ENCODE measurements around the gene ENO2.
A peak's percentile ranks its signal among the peaks of the same experiment; 100 is the strongest.

Gene ENO2

DNA sequence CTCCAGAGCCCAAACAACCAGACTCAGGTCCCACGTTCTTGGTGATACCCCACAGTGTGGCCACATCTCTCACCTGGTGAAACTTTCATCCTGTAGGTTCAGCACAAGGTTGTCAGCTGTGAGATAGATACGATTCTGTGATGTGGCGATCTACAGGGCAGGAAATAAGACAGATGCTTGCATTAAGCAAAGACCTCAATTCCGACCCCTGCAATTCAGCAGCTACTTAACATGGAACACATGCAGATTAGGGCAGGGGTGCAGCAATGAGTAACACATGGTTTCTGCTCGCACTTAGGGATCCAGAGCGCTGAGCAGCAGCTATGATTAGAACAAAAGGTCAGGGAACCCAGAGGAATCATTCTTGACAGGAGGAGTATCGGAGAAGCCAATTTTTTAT is 52.0 kb downstream of the ENO2 start:
- TF ChIP-seq CTCF (IDR thresholded peaks at IDR 0.05; ENCODE audit: low read depth, low read length), result no peak
- no peak for DNase-seq (ENCODE audit: low read depth in 2 of 2)

GRCh38 chr12:6967651-6968100 is 53.3 kb downstream of the ENO2 start:
- TF ChIP-seq CTCF (IDR thresholded peaks at IDR 0.05; ENCODE audit: low read depth, low read length), result no peak
- no peak overlapping the region for H3K4me3 ChIP-seq (replicated peaks in 1 of 2; ENCODE audit: low read depth in 2 of 2, low read length in 2 of 2)
- no peak for DNase-seq (ENCODE audit: low read depth in 2 of 2)

More for the DNA sequence above, 52.0 kb downstream of the ENO2 start:
- no peak overlapping the region for H3K4me3 ChIP-seq (replicated peaks in 1 of 2; ENCODE audit: low read depth in 2 of 2, low read length in 2 of 2)

DNA sequence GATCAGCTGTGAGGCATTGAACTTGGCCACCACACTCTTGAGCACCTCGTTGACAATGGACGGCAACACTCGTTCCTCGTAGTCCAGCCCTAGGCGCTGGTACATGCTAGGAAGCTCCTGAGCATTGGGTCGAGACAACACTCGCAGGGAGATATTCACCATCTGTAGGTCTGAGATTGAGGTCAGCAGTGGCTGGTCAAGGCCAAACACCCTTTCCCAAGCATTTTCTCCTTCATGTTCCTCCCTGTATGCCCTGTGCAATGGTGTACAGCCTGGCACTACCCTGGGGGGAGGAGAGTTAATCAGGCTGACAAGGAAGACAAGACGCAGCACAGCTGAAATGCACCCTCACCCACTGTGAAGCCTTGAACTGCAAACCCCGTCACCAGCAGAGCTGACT is 54.0 kb downstream of the ENO2 start:
- no peak overlapping the region for H3K4me3 ChIP-seq (replicated peaks in 1 of 2; ENCODE audit: low read depth in 2 of 2, low read length in 2 of 2)
- DNase-seq (ENCODE audit: low read depth in 2 of 2), result no peak
- no peak for TF ChIP-seq CTCF (IDR thresholded peaks at IDR 0.05; ENCODE audit: low read depth, low read length)

- peak in 1 of 2 donors; percentile 14 for DNase-seq (ENCODE audit: low read depth in 2 of 2)
- TF ChIP-seq CTCF (IDR thresholded peaks at IDR 0.05; ENCODE audit: low read depth, low read length), result no peak
- H3K4me3 ChIP-seq (replicated peaks in 1 of 2; ENCODE audit: low read depth in 2 of 2, low read length in 2 of 2), result peak overlapping the region; percentile 64 to 99
Measured at GRCh38 chr12:6970096-6970527, 55.7 kb downstream of the ENO2 start.
